DND-41 (cell line): ENCODE results near the gene ZRANB3.

Experiments used
- ATAC-seq: fragments of 200-7000 bp; cut with Tn5 transposase; 3 replicates; pipeline ENCODE4 v1.9.1; 2021; ENCODE audit warnings: low read depth; ENCODE audit not compliant: insufficient read depth
- DNase-seq: peaks from one replicate; pipeline ENCODE4 v3.0.0-alpha.2; 2020
- H2AFZ ChIP-seq: 2 replicates; pipeline ENCODE4 v1.6.0; 2012; ENCODE audit warnings: low read depth, low read length
- H3K27ac ChIP-seq: 2 replicates; pipeline ENCODE4 v1.5.1; 2012; ENCODE audit warnings: low read length, inconsistent platforms
- H3K27me3 ChIP-seq: fragments of 200-600 bp; sonication (generic); 2 replicates; pipeline ENCODE4 v1.6.0; 2012; ENCODE audit warnings: low read length, mild to moderate bottlenecking, inconsistent platforms; ENCODE audit not compliant: insufficient read depth, poor library complexity
- H3K36me3 ChIP-seq: 2 replicates; pipeline ENCODE4 v1.5.1; 2012; ENCODE audit warnings: low read length, inconsistent platforms; ENCODE audit not compliant: insufficient read depth
- H3K4me1 ChIP-seq: 2 replicates; pipeline ENCODE4 v1.5.1; 2012; ENCODE audit warnings: mild to moderate bottlenecking, low read length; ENCODE audit not compliant: insufficient read depth
- H3K4me2 ChIP-seq: 2 replicates; pipeline ENCODE4 v1.6.0; 2012; ENCODE audit warnings: mild to moderate bottlenecking, moderate library complexity, low read length, inconsistent platforms; ENCODE audit not compliant: insufficient read depth
- H3K4me3 ChIP-seq, 2 experiments: fragments of 200-600 bp in 1 of 2; shearing (Covaris generic) in 1 of 2; 2 replicates each; pipeline ENCODE4 v1.5.1; 2012 to 2016; ENCODE audit warnings: inconsistent platforms in 2 of 2, low read length in 2 of 2, mild to moderate bottlenecking in 2 of 2, low read depth in 1 of 2, moderate library complexity in 1 of 2
- H3K79me2 ChIP-seq: 2 replicates; pipeline ENCODE4 v1.6.0; 2012; ENCODE audit warnings: low read length, inconsistent platforms; ENCODE audit not compliant: insufficient read depth
- H3K9ac ChIP-seq: 2 replicates; pipeline ENCODE4 v1.6.0; 2012; ENCODE audit warnings: low read depth, mild to moderate bottlenecking, inconsistent platforms, low read length, moderate library complexity
- H3K9me3 ChIP-seq: 2 replicates; pipeline ENCODE4 v1.5.1; 2012; ENCODE audit warnings: low read length, moderate library complexity, mild to moderate bottlenecking, inconsistent platforms; ENCODE audit not compliant: insufficient read depth, severe bottlenecking
- H4K20me1 ChIP-seq: 2 replicates; pipeline ENCODE4 v1.6.0; 2012; ENCODE audit warnings: low read length; ENCODE audit not compliant: insufficient read depth
- EZH2 ChIP-seq: IDR thresholded peaks from 3 replicates; pipeline ENCODE4 v1.6.1; 2012; ENCODE audit warnings: borderline replicate concordance, low read depth, mild to moderate bottlenecking, moderate library complexity, low read length, inconsistent platforms; ENCODE audit not compliant: severe bottlenecking
- TF ChIP-seq, protein P1 (sequence below): IDR thresholded peaks from 2 replicates; pipeline ENCODE4 v1.5.1; 2012; ENCODE audit warnings: borderline replicate concordance, low read length, moderate library complexity, mild to moderate bottlenecking; ENCODE audit not compliant: poor library complexity, severe bottlenecking; ENCODE audit errors: extremely low read depth

Gene ZRANB3

DNA sequence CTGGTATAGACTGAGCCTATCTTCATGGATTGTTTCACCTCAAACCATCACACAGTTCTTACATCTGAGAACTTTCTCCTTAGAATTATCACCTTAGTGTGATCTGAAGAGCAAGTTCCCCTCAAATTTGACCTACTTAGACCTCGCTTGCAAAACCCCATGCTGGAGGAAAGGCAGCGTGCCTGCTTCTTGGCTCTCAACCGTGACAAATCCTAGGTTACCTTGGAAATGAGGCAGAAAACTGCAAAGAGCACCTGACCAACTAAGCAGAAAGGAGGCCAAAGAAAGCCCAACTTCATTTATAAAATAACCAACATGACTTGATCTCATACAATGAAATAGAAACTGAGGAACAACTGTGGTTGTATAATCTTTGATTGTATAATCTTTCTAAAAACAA is 332.5 kb downstream of the ZRANB3 start:
- Histone ChIP-seq H3K27ac (no peak overlapping the region), H2AFZ (no peak overlapping the region), H3K4me1 (no peaks in the 10 kb centered on the region), H3K9ac (no peak overlapping the region), H3K4me3 (no peak overlapping the region), H3K36me3 (no peaks in the 10 kb centered on the region), H3K79me2 (no peaks in the 10 kb centered on the region), H4K20me1 (no peaks in the 10 kb centered on the region), H3K9me3 (peaks cover 2% of the 10 kb centered on the region), H3K4me2 (no peak overlapping the region), H3K27me3 (no peaks in the 10 kb centered on the region)
- TF ChIP-seq EZH2: no peak
- TF ChIP-seq, protein P1, sequence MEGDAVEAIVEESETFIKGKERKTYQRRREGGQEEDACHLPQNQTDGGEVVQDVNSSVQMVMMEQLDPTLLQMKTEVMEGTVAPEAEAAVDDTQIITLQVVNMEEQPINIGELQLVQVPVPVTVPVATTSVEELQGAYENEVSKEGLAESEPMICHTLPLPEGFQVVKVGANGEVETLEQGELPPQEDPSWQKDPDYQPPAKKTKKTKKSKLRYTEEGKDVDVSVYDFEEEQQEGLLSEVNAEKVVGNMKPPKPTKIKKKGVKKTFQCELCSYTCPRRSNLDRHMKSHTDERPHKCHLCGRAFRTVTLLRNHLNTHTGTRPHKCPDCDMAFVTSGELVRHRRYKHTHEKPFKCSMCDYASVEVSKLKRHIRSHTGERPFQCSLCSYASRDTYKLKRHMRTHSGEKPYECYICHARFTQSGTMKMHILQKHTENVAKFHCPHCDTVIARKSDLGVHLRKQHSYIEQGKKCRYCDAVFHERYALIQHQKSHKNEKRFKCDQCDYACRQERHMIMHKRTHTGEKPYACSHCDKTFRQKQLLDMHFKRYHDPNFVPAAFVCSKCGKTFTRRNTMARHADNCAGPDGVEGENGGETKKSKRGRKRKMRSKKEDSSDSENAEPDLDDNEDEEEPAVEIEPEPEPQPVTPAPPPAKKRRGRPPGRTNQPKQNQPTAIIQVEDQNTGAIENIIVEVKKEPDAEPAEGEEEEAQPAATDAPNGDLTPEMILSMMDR: no peak
- DNase-seq (no peak), ATAC-seq (no peak)

DNA sequence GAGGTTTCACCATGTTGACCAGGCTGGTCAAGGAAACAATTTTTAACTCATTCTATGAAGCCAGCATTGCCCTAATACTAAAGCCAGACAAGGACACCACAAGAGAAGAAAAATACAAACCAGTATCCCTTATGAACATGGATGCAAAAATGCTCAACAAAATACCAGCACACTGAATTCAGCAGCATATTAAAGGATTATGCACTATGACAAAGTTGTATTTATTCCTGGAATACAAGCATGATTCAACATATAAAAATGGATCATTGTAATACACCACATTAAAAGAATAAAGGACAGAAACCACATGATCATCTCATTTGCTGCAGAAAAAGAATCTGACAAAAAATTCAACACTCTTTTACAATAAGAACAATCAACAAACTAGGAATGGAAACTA is 340.2 kb downstream of the ZRANB3 start:
- Histone ChIP-seq H3K4me3 (no peak overlapping the region), H3K4me2 (no peak overlapping the region), H3K27ac (no peak overlapping the region), H4K20me1 (no peaks in the 10 kb centered on the region), H3K9ac (no peak overlapping the region), H3K27me3 (no peaks in the 10 kb centered on the region), H2AFZ (no peak overlapping the region), H3K4me1 (no peaks in the 10 kb centered on the region), H3K36me3 (peaks cover 3% of the 10 kb centered on the region; the same call in 1 of the 2 replicates), H3K9me3 (peaks cover 8% of the 10 kb centered on the region), H3K79me2 (no peaks in the 10 kb centered on the region)
- ATAC-seq: no peak
- DNase-seq: no peak
- TF ChIP-seq, protein P1: no peak
- no peak for TF ChIP-seq EZH2

DNA sequence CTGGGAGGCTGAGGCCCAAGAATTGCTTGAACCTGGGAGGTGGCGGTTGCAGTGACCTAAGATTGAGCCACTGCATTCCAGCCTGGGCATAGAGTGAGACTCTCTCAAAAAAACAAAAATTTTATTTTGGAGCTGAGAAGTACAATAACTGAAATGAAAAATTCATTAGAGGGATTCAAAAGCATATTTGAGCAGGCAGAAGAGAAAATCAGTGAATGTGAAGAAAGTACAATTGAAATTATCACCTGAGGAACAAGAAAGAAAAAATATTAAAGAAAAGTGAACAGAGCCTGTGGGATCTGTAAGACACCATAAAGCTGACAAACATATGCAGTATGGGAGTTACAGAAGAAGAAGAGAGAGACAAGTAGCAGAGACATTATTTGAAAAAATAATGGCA is 341.9 kb downstream of the ZRANB3 start:
- ATAC-seq (no peak), DNase-seq (no peak)
- no peak overlapping the region for H3K4me2 ChIP-seq
- H3K27ac ChIP-seq: no peak overlapping the region
- no peaks in the 10 kb centered on the region for H3K4me1 ChIP-seq
- no peak overlapping the region for H3K4me3 ChIP-seq
- no peak for TF ChIP-seq EZH2
- TF ChIP-seq, protein P1: no peak
- H4K20me1 ChIP-seq: no peaks in the 10 kb centered on the region
- no peaks in the 10 kb centered on the region for H3K27me3 ChIP-seq
- H3K79me2 ChIP-seq: no peaks in the 10 kb centered on the region
- H3K36me3 ChIP-seq: peaks cover 3% of the 10 kb centered on the region; the same call in 1 of the 2 replicates
- H3K9me3 ChIP-seq: peaks cover 7% of the 10 kb centered on the region
- H3K9ac ChIP-seq: no peak overlapping the region
- H2AFZ ChIP-seq: no peak overlapping the region

DNA sequence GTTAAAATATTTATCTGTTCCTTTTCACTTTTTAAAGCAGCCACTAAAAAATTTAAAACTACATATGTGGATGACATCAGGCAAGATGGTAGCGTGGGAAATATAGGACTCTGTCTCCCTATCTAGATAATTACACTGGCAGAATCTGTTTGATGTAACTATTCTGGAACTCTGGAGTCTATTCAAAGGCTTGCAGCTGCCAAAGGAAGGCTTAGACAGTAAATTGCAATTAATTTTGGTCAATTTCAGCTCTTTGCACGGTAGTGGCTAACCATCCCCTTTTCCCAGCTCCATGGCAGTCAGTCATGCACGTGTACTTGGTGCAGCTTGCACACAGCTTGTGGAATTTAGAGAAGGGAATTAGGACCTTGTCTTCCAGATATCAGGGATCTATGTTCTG is 343.7 kb downstream of the ZRANB3 start:
- Histone ChIP-seq H3K4me1 (no peaks in the 10 kb centered on the region), H3K9ac (no peak overlapping the region), H3K9me3 (peaks cover 6% of the 10 kb centered on the region), H4K20me1 (no peaks in the 10 kb centered on the region), H3K4me2 (no peak overlapping the region), H3K4me3 (no peak overlapping the region), H3K79me2 (no peaks in the 10 kb centered on the region), H3K27me3 (no peaks in the 10 kb centered on the region), H2AFZ (no peak overlapping the region), H3K36me3 (peaks cover 3% of the 10 kb centered on the region; the same call in 1 of the 2 replicates), H3K27ac (no peak overlapping the region)
- TF ChIP-seq, protein P1: no peak
- no peak for TF ChIP-seq EZH2
- DNase-seq (no peak), ATAC-seq (no peak)
